ENCODE results near the gene TCAF1. TPM values are rescaled to one million over a fixed set of nuclear protein-coding genes. Genes with fewer than 3 reads are reported as not detected.

The TCAF1 gene
- total and polyA plus RNA-seq, 2 donors (not counting 1 experiment from before 2014, with no cell fraction given), result 7.1 to 17.3 TPM

- no peak overlapping the region for H2AFZ ChIP-seq (ENCODE audit: insufficient read depth, low read depth, low read length, poor library complexity, severe bottlenecking)
Measured at GRCh38 chr7:143914938-143915652, 13.1 kb upstream of the TCAF1 start.

More at GRCh38 chr7:143914938-143915652, 13.1 kb upstream of the TCAF1 start:
- no peaks in the 10 kb centered on the region for H3K4me1 Mint-ChIP-seq
- no peak overlapping the region for H3K27ac ChIP-seq (ENCODE audit: low read length in 2 of 2)
- H3K79me2 ChIP-seq (ENCODE audit: control insufficient read depth, insufficient read depth, low read length), result no peaks in the 10 kb centered on the region
- peaks cover 0 to 2% (median 0%) of the 10 kb centered on the region in 3 donors for H3K9me3 ChIP-seq (ENCODE audit: control extremely low read depth in 1 of 3, control insufficient read depth in 2 of 3, insufficient read depth in 1 of 3, low read length in 2 of 3)
- no peak for DNase-seq
- TF ChIP-seq EZH2 (IDR thresholded peaks at IDR 0.05; ENCODE audit: borderline replicate concordance, insufficient read depth, low read depth, low read length, poor library complexity, severe bottlenecking) (no peak), CTCF (IDR thresholded peaks at IDR 0.05) (no peak)
- no peak overlapping the region for H3K4me2 ChIP-seq (replicated peaks; ENCODE audit: low read depth, low read length, poor library complexity, severe bottlenecking)
- no peaks in the 10 kb centered on the region for H3K4me1 ChIP-seq (ENCODE audit: control insufficient read depth in 2 of 2, insufficient read depth in 2 of 2, low read length in 2 of 2)
- intact Hi-C loops (cut with micrococcal nuclease), result no loop called here
- H3K4me3 Mint-ChIP-seq, result no peak overlapping the region
- ChIA-PET CTCF (no interaction called here), POLR2A (no interaction called here)
- no peak for ATAC-seq (ENCODE audit: low read depth)
- no peaks in the 10 kb centered on the region for H3K36me3 ChIP-seq (replicated peaks in 1 of 2; ENCODE audit: control extremely low read depth in 1 of 2, control insufficient read depth in 1 of 2, extremely low read depth in 1 of 2, insufficient read depth in 2 of 2, low read length in 1 of 2)
- H3K4me3 ChIP-seq (ENCODE audit: control extremely low read depth in 1 of 5, extremely low read depth in 1 of 5, insufficient read depth in 1 of 5, low read depth in 2 of 5, low read length in 4 of 5), result no peak overlapping the region
- H4K20me1 ChIP-seq (ENCODE audit: control insufficient read depth, insufficient read depth, low read length, poor library complexity, severe bottlenecking), result no peaks in the 10 kb centered on the region
- WGBS (ENCODE audit: insufficient coverage), result 74% methylated on average over 3 of the region's 7 CpGs
- H3K9ac ChIP-seq (ENCODE audit: low read length), result no peak overlapping the region
- H3K27ac Mint-ChIP-seq, result no peak overlapping the region
- H3K27me3 ChIP-seq (replicated peaks in 1 of 4; ENCODE audit: control extremely low read depth in 1 of 4, control insufficient read depth in 3 of 4, insufficient read depth in 4 of 4, low read length in 3 of 4), result peaks cover 0 to 8% (median 0%) of the 10 kb centered on the region in 4 experiments
- H3K9me3 Mint-ChIP-seq (ENCODE audit: insufficient read depth), result no peaks in the 10 kb centered on the region
- H3K27me3 Mint-ChIP-seq, result peaks cover 27% of the 10 kb centered on the region
